NCI-H446 (cell line): ENCODE results near the gene TENT5C.

Source experiments
- DNase-seq, 2 experiments: peaks; one replicate each; lab custom pipeline; 2025; lab: John Stamatoyannopoulos, UW

Gene TENT5C

DNA sequence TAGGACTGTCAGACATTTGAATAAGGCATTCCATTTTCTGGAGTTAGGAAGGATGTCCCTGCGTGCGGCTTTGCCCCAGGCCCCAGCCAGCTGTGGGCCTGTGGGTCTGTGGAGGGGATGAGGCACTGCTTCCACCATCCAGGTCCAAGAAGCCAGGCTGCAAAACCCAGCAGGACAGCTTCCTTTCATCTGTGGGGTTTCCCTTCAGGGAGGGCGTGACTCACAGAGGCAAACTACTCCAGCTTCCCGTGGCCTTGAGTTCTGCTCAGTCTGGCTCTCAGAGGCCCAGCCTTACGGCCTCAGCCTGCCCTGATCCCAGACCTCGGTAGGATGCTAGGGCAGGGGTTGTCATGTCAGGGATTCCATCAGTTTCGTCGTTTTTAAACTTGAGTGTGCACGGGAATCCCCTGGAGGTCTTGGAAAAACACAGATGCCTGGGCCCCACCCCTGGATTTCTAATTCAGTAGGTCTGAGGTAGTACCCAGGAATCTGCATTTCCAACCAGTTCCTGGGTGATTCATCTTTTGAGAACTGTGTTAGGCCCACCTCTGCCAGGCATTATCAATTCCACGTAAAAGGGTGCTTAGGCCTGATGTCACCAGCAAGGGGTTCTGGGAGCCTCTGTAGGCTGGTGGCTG, 32.3 kb upstream of the TENT5C start:
- DNase-seq, result no peak

DNA sequence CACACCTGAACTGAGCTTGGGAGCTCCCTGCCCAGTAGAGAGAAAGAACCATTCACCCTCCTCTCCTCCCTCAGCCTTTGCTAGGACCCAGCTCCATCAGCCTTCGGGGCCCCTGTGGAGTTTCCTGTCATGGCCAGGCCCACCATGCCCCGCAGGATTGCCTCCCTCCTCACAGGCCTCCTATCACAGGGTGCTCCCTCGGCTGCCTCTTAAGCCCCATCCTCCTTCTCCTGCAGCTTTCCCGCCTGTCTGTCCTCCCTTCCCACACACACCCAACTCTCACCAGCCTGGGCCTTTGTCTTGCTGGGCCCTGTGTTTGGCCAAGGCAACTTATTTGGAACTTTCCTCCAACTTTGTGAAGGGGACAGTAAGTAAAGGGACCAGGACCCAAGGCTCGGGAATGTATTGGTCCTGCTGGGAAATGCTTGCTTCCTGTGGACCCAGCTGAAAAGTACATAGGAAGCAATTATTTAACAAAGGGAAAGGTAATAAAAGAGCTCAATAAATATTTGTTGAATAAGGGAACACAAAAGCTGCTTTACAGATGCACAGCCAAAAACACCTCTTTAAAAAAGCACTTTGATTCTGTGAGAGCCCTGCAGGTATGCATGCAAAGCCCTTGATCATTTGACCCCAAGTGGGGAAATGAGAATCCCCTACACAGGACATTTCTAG, 31.6 kb upstream of the TENT5C start:
- no peak for DNase-seq

GRCh38 chr1:117575586-117576225, 30.1 kb upstream of the TENT5C start:
- no peak for DNase-seq

- no peak for DNase-seq
Observed at GRCh38 chr1:117576236-117576635, 29.6 kb upstream of the TENT5C start.

DNA sequence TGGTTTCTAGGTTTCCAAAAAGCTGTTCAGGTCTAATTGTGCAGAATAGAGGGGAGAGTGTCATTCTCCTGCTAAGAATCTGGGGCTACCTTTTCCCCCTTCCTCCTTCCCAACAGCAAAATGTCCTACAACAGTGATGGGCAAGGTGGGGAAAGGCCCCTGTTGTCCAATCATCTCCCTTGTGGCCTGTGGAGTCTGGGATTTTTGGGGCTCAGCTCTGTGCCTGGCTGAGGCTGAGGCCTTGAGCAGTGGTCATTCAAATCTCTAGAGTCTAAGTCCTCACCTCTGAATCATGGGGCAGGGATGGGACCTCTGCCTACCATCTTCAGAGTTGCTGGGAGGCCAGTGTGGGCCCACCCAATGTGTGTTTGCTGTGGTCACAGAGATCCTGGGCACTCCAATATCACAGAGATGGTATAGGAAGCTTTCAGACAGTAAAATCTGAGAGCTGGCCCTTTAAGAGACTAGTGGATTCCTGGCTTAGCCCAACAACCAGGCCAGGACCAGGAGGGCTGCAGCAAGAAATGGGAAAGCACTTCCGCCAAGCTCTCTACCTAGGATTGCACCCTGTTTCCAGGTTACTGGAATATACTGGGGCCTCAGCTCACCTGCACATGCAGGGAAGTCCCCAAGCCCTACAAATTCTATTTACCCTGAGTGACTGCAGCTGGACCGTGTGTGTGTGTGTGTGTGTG, 28.5 kb upstream of the TENT5C start:
- DNase-seq, result no peak

GRCh38 chr1:117578466-117578865, 27.4 kb upstream of the TENT5C start:
- DNase-seq, result no peak

- no peak for DNase-seq
Observed at GRCh38 chr1:117579221-117579906, 26.5 kb upstream of the TENT5C start.

DNA sequence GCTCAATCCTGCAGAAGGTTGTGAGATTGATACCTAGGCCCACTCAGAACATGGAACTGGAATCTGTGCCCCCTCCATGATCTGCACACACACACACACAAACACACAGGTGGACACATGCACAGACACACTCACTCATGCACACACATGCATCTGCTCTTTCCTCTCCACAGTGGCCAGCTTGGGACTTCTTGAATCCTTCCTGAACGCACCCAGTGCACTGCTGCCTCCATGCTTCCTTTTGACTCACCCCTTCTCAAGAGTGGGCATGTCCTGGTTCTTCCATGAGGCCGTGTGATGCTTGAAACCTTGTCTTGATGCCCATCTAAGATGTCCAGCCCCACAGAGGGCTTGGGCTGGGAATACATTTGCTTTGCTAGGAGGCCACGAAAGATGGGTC, 25.4 kb upstream of the TENT5C start:
- DNase-seq, result no peak

DNA sequence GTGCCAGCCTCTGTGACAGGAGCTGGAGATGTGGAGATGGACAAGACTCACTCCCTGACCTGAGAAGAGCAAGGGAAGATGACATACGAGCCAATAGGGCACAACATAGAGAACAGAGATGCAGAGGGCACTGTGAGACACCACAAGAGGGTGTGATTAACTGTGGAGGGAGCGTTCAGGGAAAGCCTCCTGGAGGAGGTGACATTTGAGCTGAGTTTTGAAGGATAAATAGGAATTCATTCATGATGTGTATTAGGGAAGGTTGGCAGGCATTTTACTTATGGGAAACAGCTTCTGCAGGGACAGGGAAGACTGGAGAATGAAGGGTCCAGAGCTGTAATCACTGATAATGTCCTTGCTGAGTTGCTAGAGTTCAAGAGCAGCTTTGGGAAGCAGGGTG, 25.0 kb upstream of the TENT5C start:
- DNase-seq, result no peak

GRCh38 chr1:117581391-117581943, 24.4 kb upstream of the TENT5C start:
- no peak for DNase-seq

GRCh38 chr1:117582451-117582850, 23.4 kb upstream of the TENT5C start:
- peak in 1 of 2 experiments; percentile 26 for DNase-seq

GRCh38 chr1:117583247-117583646, 22.6 kb upstream of the TENT5C start:
- no peak for DNase-seq

- DNase-seq, result no peak
Observed at GRCh38 chr1:117584181-117584580, 21.7 kb upstream of the TENT5C start.

- DNase-seq, result no peak
Observed at GRCh38 chr1:117585086-117585485, 20.8 kb upstream of the TENT5C start.

DNA sequence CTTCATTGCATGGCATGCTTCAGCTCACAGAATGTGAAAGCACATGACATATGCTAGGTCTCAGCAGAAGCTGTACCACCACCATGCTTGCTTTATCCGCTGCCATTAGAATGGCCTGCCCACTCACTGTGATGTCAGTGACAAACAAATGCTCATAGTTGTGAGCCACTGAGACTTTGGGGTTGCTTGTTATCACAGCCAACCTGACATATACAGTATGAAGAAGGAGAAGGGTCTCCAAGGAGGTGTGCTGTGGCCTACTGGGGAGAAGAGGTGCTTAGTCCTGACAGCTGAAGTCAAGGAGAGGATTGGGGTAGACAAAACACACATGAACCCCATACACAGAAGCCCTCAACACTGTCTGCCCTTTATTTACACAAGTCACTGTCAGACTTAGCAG, 19.5 kb upstream of the TENT5C start:
- DNase-seq, result no peak

- DNase-seq, result peak in 1 of 2 experiments; percentile 45
Observed at GRCh38 chr1:117586747-117587498, 18.9 kb upstream of the TENT5C start.

GRCh38 chr1:117587499-117588356, 18.1 kb upstream of the TENT5C start:
- DNase-seq, result no peak

GRCh38 chr1:117589544-117589943, 16.3 kb upstream of the TENT5C start:
- DNase-seq, result no peak

DNA sequence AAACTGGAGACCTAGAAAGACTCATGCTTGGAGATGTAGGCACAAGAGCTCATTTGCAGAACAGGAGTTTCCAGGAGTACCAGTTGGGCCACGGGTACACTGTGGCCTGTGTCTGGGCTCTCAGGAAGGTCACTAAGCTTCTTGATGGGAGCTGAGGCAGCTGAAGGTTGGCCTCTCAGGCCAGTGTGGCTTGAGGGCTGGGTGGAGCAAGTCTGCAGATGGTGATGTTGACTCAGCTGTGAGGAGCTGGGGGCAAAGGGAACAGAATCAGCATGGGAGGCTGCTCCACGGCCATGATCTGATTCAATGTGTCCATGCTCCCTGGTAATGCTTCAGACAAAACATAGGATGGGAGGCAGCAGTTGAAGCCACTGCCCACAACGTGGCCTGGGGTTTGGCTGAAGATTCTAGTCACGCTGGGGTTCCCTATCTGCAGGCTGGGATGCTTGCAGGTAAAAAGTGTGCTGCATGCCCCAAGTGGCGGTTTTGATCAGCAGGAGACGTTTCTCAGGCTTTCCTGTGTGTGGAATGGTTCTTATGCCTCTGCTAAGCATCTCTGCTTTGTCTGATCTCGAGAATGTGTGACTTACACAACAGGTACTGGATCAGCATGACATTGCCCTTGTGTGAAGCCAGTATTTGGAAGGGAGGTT, 15.4 kb upstream of the TENT5C start:
- no peak for DNase-seq

GRCh38 chr1:117591252-117591651, 14.6 kb upstream of the TENT5C start:
- no peak for DNase-seq
